ENCODE data around the gene MRPS15. TPM values are rescaled to one million over a fixed set of nuclear protein-coding genes. Genes with fewer than 3 reads are reported as not detected.
"Not testable (repeated sequence)": the region's sequence is repeated elsewhere in the genome, so short reads cannot be mapped to it uniquely, and the experiment has no call there.

MRPS15 gene
- total RNA-seq (10 to 100 TPM; 32.5 to 33.9 TPM), polyA plus RNA-seq (10 to 100 TPM; 67.5 to 86.0 TPM)

DNA sequence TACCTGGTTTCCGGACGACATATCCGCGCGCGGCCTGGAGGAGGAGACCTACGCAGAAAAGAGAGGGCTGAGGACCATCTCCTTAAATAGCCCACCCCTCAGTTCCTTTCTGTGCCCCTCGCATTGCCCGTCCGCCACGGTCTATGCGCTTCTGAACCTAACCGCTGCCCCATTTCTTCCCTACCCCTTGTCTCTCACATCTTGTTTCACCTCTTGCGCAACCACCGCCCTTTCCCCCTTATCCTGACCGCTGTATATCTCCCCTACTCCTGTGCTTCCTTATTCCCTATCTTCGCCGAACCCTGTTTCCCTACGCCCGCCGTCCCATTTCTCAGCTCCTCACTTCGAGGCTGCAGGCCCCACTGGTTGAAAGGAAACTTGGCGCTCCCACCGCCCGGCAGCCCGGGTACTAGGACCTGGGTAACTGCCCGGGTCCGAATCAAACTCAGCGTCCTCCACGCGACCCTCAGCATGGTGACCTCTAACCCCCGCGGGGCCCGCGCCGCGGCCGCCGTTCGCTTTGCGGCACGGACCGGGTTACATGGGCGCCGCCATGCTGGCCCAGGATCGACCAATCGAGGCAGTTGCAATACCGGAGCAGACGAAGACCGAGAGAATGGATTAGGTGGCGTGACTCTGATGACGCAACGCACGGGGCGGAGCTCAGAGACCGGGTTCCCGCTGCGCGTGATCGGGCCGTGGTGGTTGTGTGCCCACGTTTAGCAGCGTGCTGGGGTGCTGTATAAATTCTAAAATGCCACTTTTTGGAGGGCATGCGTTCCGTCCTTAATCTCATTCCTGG lies at the start of gene MRPS15:
MRPS15 (minus strand) TSS at position 582 of the 802 bp plus-strand sequence; CDS start at position 473, 109 bp downstream.
- peak within 1 kb of the TSS; percentile 96 to 99 (median 98) for H3K4me3 Mint-ChIP-seq
- H3K4me3 ChIP-seq (ENCODE audit: low read length in 2 of 2): peak within 1 kb of the TSS; percentile 83 to 87
- ChIA-PET POLR2A (ENCODE audit: partially characterized antibody) (interaction anchor here (0.5 to 2.5 kb wide), 14 partner anchors 9 to 1051 kb away, joined by 3 to 51 read pairs (median 4); partner anchors contain the start of genes AGO3, LSM10, MEAF6 and OSCP1), CTCF (ENCODE audit: partially characterized antibody) (no interaction called here)
- H3K27me3 Mint-ChIP-seq: no peaks in the 10 kb centered on the region
- peaks cover 23% of the 10 kb centered on the region for H3K4me1 ChIP-seq (ENCODE audit: insufficient read depth, low read length)
- H3K36me3 Mint-ChIP-seq: peaks cover 4 to 32% of the 10 kb centered on the region in 2 donors
- peaks cover 19 to 50% (median 31%) of the 10 kb centered on the region in 4 donors for H3K4me1 Mint-ChIP-seq
- no peaks in the 10 kb centered on the region for H3K9me3 Mint-ChIP-seq
- H3K27me3 ChIP-seq (ENCODE audit: insufficient read depth, low read length): no peaks in the 10 kb centered on the region
- peak; percentile 91 to 95 (median 92) for DNase-seq
- H3K36me3 ChIP-seq (ENCODE audit: insufficient read depth, low read length): peaks cover 25% of the 10 kb centered on the region
- H3K9me3 ChIP-seq (ENCODE audit: control insufficient read depth in 1 of 2, low read length in 2 of 2): no peaks in the 10 kb centered on the region
- intact Hi-C loops (cut with micrococcal nuclease): loop anchor here (1.0 to 5.0 kb wide), 5 partner anchors 14 to 1228 kb away; partner anchors contain the start of genes ADPRS, AGO3, CDCA8 and OSCP1
- peak within 1 kb of the TSS; percentile 80 for H3K27ac ChIP-seq (ENCODE audit: low read depth, low read length)
- H3K27ac Mint-ChIP-seq: peak within 1 kb of the TSS; percentile 95 to 98 (median 97)

DNA sequence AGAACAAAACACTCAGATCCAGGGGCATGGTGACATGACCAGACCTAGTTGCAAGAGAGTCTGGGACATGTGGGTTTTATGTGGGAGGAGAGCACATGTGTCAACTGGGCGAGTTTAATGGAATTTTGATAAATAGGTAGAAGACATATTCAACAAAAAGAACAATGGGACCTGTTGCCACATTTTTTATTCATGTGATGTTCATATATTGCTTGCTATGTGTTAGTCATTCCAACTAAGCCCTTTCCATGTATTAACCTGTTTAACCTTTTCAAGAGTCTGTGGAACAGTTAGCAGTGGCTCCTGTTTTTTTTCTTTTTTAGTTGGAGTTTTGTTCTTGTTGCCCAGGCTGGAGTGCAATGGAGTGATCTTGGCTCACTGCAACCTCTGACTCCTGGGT lies 48.7 kb upstream of the MRPS15 start:
- peaks cover 5 to 7% of the 10 kb centered on the region in 2 donors for H3K27me3 Mint-ChIP-seq
- no peak overlapping the region for H3K4me3 Mint-ChIP-seq
- Histone ChIP-seq H3K27ac (ENCODE audit: low read depth, low read length) (no peak overlapping the region), H3K27me3 (ENCODE audit: insufficient read depth, low read length) (no peaks in the 10 kb centered on the region), H3K4me3 (ENCODE audit: low read length in 2 of 2) (no peak overlapping the region), H3K4me1 (ENCODE audit: insufficient read depth, low read length) (no peaks in the 10 kb centered on the region), H3K36me3 (ENCODE audit: insufficient read depth, low read length) (no peaks in the 10 kb centered on the region), H3K9me3 (ENCODE audit: control insufficient read depth in 1 of 2, low read length in 2 of 2) (no peaks in the 10 kb centered on the region)
- no peak for DNase-seq
- H3K4me1 Mint-ChIP-seq: no peaks in the 10 kb centered on the region
- intact Hi-C loops (cut with micrococcal nuclease): no loop called here
- no peaks in the 10 kb centered on the region for H3K36me3 Mint-ChIP-seq
- H3K9me3 Mint-ChIP-seq: no peaks in the 10 kb centered on the region
- ChIA-PET CTCF (ENCODE audit: partially characterized antibody) (no interaction called here), POLR2A (ENCODE audit: partially characterized antibody) (no interaction called here)
- no peak overlapping the region for H3K27ac Mint-ChIP-seq

GRCh38 chr1:36511804-36512798 lies 47.9 kb upstream of the MRPS15 start:
- Mint-ChIP-seq H3K27me3 (peaks cover 9 to 14% of the 10 kb centered on the region in 2 donors), H3K9me3 (no peaks in the 10 kb centered on the region), H3K27ac (no peak overlapping the region), H3K4me1 (no peaks in the 10 kb centered on the region), H3K36me3 (no peaks in the 10 kb centered on the region), H3K4me3 (no peak overlapping the region)
- DNase-seq: no peak
- ChIA-PET POLR2A (ENCODE audit: partially characterized antibody) (no interaction called here), CTCF (ENCODE audit: partially characterized antibody) (no interaction called here)
- Histone ChIP-seq H3K4me3 (ENCODE audit: low read length in 2 of 2) (no peak overlapping the region), H3K36me3 (ENCODE audit: insufficient read depth, low read length) (no peaks in the 10 kb centered on the region), H3K27ac (ENCODE audit: low read depth, low read length) (no peak overlapping the region), H3K4me1 (ENCODE audit: insufficient read depth, low read length) (no peaks in the 10 kb centered on the region), H3K9me3 (ENCODE audit: control insufficient read depth in 1 of 2, low read length in 2 of 2) (no peaks in the 10 kb centered on the region), H3K27me3 (ENCODE audit: insufficient read depth, low read length) (no peaks in the 10 kb centered on the region)
- intact Hi-C loops (cut with micrococcal nuclease): no loop called here

DNA sequence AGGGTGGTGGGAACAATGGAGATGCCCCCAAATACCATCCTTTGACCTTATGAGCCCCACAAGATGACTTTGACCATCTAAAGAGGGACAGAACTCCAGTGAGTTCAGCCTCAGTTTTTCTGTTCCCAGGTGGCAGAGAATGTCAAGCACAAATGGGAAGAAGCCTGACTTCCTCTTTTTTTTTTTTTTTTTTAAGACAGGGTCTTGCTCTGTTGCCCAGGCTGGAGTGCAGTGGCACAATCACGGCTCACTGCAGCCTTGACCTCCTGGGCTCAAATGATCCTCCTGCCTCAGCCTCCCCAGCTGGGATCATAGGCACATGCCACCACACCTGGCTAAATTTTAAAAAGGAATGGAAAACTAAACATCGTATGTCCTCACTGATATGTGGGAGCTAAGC lies 47.0 kb upstream of the MRPS15 start:
- H3K27me3 ChIP-seq (ENCODE audit: insufficient read depth, low read length); H3K4me3 Mint-ChIP-seq; H3K36me3 Mint-ChIP-seq; DNase-seq; POLR2A ChIA-PET (ENCODE audit: partially characterized antibody); CTCF ChIA-PET (ENCODE audit: partially characterized antibody); H3K4me1 Mint-ChIP-seq; H3K36me3 ChIP-seq (ENCODE audit: insufficient read depth, low read length); intact Hi-C loops (cut with micrococcal nuclease); H3K4me3 ChIP-seq (ENCODE audit: low read length in 2 of 2); H3K27ac ChIP-seq (ENCODE audit: low read depth, low read length); H3K9me3 ChIP-seq (ENCODE audit: control insufficient read depth in 1 of 2, low read length in 2 of 2); H3K9me3 Mint-ChIP-seq; H3K4me1 ChIP-seq (ENCODE audit: insufficient read depth, low read length): not testable (repeated sequence)
- H3K27ac Mint-ChIP-seq: peak overlapping the region in 1 of 7 donors; percentile 29
- H3K27me3 Mint-ChIP-seq: peaks cover 9 to 22% of the 10 kb centered on the region in 2 donors

- no peak overlapping the region for H3K27ac Mint-ChIP-seq
- H3K4me1 ChIP-seq (ENCODE audit: insufficient read depth, low read length): no peaks in the 10 kb centered on the region
- H3K27me3 Mint-ChIP-seq: peaks cover 12 to 23% of the 10 kb centered on the region in 2 donors
- ChIA-PET POLR2A (ENCODE audit: partially characterized antibody) (no interaction called here), CTCF (ENCODE audit: partially characterized antibody) (no interaction called here)
- H3K36me3 ChIP-seq (ENCODE audit: insufficient read depth, low read length): no peaks in the 10 kb centered on the region
- no peak overlapping the region for H3K4me3 Mint-ChIP-seq
- H3K4me3 ChIP-seq (ENCODE audit: low read length in 2 of 2): no peak overlapping the region
- H3K9me3 ChIP-seq (ENCODE audit: control insufficient read depth in 1 of 2, low read length in 2 of 2): no peaks in the 10 kb centered on the region
- no peaks in the 10 kb centered on the region for H3K36me3 Mint-ChIP-seq
- intact Hi-C loops (cut with micrococcal nuclease): no loop called here
- no peaks in the 10 kb centered on the region for H3K4me1 Mint-ChIP-seq
- no peaks in the 10 kb centered on the region for H3K27me3 ChIP-seq (ENCODE audit: insufficient read depth, low read length)
- H3K9me3 Mint-ChIP-seq: no peaks in the 10 kb centered on the region
- DNase-seq: no peak
- no peak overlapping the region for H3K27ac ChIP-seq (ENCODE audit: low read depth, low read length)
Measured at GRCh38 chr1:36510418-36510817, 46.2 kb upstream of the MRPS15 start.

DNA sequence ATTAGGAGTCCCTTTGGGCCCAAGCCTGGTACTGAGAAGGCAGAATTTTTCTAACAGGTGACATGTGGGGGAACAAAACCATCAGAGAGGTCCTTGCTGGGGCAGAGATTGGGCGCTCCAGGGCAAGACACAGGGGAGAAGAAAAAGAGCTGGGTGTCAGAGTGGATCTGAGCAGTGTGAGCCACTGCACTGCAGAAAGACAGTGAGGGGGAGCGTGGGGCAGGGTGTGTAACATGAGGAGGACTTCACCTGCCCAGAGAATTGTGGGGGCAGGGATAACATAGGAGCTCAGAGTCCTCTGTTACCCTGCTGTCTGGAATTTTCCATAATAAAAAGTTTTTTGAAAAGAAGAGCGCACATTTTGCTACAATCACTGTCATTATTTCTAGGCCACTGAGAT lies 44.1 kb upstream of the MRPS15 start:
- ChIA-PET CTCF (ENCODE audit: partially characterized antibody) (interaction anchor here (4.8 kb wide), 1 partner anchor 7 kb away, joined by 21 read pairs; no protein-coding TSS in a partner anchor), POLR2A (ENCODE audit: partially characterized antibody) (no interaction called here)
- Histone ChIP-seq H3K4me3 (ENCODE audit: low read length in 2 of 2) (no peak overlapping the region), H3K9me3 (ENCODE audit: control insufficient read depth in 1 of 2, low read length in 2 of 2) (no peaks in the 10 kb centered on the region), H3K27me3 (ENCODE audit: insufficient read depth, low read length) (no peaks in the 10 kb centered on the region), H3K36me3 (ENCODE audit: insufficient read depth, low read length) (no peaks in the 10 kb centered on the region), H3K27ac (ENCODE audit: low read depth, low read length) (no peak overlapping the region), H3K4me1 (ENCODE audit: insufficient read depth, low read length) (no peaks in the 10 kb centered on the region)
- H3K4me3 Mint-ChIP-seq: no peak overlapping the region
- H3K9me3 Mint-ChIP-seq: no peaks in the 10 kb centered on the region
- no peak overlapping the region for H3K27ac Mint-ChIP-seq
- H3K27me3 Mint-ChIP-seq: peaks cover 15 to 27% of the 10 kb centered on the region in 2 donors
- H3K4me1 Mint-ChIP-seq: no peaks in the 10 kb centered on the region
- intact Hi-C loops (cut with micrococcal nuclease): no loop called here
- no peaks in the 10 kb centered on the region for H3K36me3 Mint-ChIP-seq
- no peak for DNase-seq

Data from CD4-positive, alpha-beta memory T cell (primary cell).